GM18870 (cell line): Measurements from ENCODE around the gene ZMYND10.

Experiments
- ATAC-seq: cut with Tn5 transposase; IDR thresholded peaks from one replicate; pipeline ENCODE4 v1.9.1; 2021; ENCODE audit warnings: moderate library complexity; ENCODE audit not compliant: unreplicated experiment

Gene ZMYND10

GRCh38 chr3:50327129-50327528 is 18.4 kb downstream of the ZMYND10 start:
- ATAC-seq = no peak

GRCh38 chr3:50326182-50326541 is 19.4 kb downstream of the ZMYND10 start:
- ATAC-seq = no peak

GRCh38 chr3:50325497-50326181 is 19.9 kb downstream of the ZMYND10 start:
- ATAC-seq = no peak

- no peak for ATAC-seq
Observed at GRCh38 chr3:50325113-50325480, 20.4 kb downstream of the ZMYND10 start.

GRCh38 chr3:50324351-50325112 is 21.0 kb downstream of the ZMYND10 start:
- ATAC-seq = no peak

GRCh38 chr3:50323614-50324199 is 21.8 kb downstream of the ZMYND10 start:
- ATAC-seq = no peak

- ATAC-seq = no peak
Observed at GRCh38 chr3:50323092-50323600, 22.4 kb downstream of the ZMYND10 start.

- no peak for ATAC-seq
Observed at GRCh38 chr3:50322386-50323091, 23.0 kb downstream of the ZMYND10 start, which contains the start of gene HYAL2. TSS of gene HYAL2 (minus strand) at chr3:50322745. CDS start at chr3:50320489, 2,256 bp downstream.

- no peak for ATAC-seq
Observed at GRCh38 chr3:50322115-50322385, 23.5 kb downstream of the ZMYND10 start.

GRCh38 chr3:50321336-50322114 is 24.0 kb downstream of the ZMYND10 start:
- peak; percentile 51 for ATAC-seq

- peak; percentile 27 for ATAC-seq
Observed at GRCh38 chr3:50320853-50321335, 24.6 kb downstream of the ZMYND10 start.

- no peak for ATAC-seq
Observed at GRCh38 chr3:50319894-50320625, 25.5 kb downstream of the ZMYND10 start.

- ATAC-seq = no peak
Observed at GRCh38 chr3:50319181-50319893, 26.2 kb downstream of the ZMYND10 start.

- no peak for ATAC-seq
Observed at GRCh38 chr3:50318615-50319014, 26.9 kb downstream of the ZMYND10 start.

- ATAC-seq = no peak
Observed at GRCh38 chr3:50318163-50318562, 27.4 kb downstream of the ZMYND10 start.

GRCh38 chr3:50317300-50317699 is 28.2 kb downstream of the ZMYND10 start:
- ATAC-seq = no peak

GRCh38 chr3:50316657-50317242 is 28.8 kb downstream of the ZMYND10 start:
- ATAC-seq = no peak

- ATAC-seq = no peak
Observed at GRCh38 chr3:50314816-50315215, 30.7 kb downstream of the ZMYND10 start.

GRCh38 chr3:50314342-50314741 is 31.2 kb downstream of the ZMYND10 start:
- no peak for ATAC-seq
